ENCODE results near the gene DNAAF1.

DNA sequence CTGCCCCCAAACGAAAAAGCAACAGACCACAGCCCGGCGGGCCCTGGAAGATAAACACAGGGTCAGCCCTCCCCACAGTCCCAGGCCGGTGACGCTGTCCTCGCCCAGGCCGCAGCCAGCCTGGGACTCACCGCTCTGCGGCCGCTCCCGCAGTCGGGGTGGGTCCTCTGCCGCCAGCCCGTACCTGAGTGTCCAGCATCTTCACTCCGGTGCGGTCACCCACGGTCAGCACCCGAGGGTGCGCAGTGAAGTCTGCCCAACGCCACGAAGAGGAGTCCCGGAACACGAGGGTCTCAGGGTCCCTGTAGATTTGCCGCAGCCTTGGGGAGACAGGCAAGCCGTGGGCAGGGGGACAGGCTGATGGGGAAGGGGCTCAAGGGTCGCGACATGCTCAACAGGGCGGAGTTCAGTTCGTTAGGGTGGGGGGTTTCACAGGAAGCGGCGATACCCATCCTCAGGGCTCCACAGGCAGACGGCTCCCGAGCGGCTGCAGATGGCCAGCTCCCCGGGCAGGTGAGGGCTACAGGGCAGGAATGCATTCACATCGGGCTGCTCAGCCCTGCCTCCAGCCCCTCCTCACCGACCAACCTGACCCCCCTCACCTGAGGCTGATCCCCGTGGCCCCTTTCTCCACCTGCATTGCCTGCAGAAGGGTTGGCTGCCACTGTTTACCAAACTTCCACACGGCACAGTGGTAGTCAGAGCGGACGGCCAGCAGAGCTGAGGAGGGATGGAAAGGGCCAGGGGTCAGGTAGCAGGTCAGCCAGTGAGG is 36.2 kb downstream of the DNAAF1 start:
- TF ChIP-seq EZH2 (IDR thresholded peaks at IDR 0.05; ENCODE audit: borderline replicate concordance, low read depth, low read length, severe bottlenecking): no peak
- TF ChIP-seq, protein P1, sequence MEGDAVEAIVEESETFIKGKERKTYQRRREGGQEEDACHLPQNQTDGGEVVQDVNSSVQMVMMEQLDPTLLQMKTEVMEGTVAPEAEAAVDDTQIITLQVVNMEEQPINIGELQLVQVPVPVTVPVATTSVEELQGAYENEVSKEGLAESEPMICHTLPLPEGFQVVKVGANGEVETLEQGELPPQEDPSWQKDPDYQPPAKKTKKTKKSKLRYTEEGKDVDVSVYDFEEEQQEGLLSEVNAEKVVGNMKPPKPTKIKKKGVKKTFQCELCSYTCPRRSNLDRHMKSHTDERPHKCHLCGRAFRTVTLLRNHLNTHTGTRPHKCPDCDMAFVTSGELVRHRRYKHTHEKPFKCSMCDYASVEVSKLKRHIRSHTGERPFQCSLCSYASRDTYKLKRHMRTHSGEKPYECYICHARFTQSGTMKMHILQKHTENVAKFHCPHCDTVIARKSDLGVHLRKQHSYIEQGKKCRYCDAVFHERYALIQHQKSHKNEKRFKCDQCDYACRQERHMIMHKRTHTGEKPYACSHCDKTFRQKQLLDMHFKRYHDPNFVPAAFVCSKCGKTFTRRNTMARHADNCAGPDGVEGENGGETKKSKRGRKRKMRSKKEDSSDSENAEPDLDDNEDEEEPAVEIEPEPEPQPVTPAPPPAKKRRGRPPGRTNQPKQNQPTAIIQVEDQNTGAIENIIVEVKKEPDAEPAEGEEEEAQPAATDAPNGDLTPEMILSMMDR (IDR thresholded peaks at IDR 0.05; ENCODE audit: borderline replicate concordance, extremely low read depth, low read length, poor library complexity, severe bottlenecking): no peak
